Measurements from ENCODE around the gene SYCP2.

DNA sequence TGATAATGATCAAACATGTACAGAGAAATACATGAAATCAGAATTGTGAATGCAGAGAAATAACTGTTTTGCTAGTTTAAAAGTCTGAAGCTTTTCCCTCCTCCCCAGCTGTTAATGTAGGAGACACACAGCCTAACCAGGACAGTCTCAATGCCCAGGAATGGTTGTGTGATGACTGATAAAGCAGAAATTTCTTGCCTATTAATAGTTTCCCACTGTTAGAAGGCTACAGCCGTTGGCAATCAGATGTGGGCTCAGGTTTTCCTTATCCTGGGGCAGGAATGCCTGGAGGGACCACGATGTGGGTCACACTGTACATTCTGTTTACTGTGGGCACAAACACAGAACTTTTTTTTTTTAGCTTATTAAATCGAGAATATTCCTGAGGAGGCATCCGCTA lies 4.8 kb upstream of the SYCP2 start:
- TF ChIP-seq CTCF (IDR thresholded peaks at IDR 0.05): no peak
- no peak for TF ChIP-seq POLR2A (IDR thresholded peaks at IDR 0.05)
- no peak for TF ChIP-seq POLR2AphosphoS5 (IDR thresholded peaks at IDR 0.05)
- no peak for TF ChIP-seq EP300 (IDR thresholded peaks at IDR 0.05)
